GM23338 (cell line): Measurements from ENCODE around the gene PISD. TPM values are rescaled to one million over a fixed set of nuclear protein-coding genes. Genes with fewer than 3 reads are reported as not detected.
A peak's percentile ranks its signal among the peaks of the same experiment; 100 is the strongest.
"Not testable (repeated sequence)": the region's sequence is repeated elsewhere in the genome, so short reads cannot be mapped to it uniquely, and the experiment has no call there.

Source experiments
- ATAC-seq: fragments of 200-7000 bp; cut with Tn5 transposase; 3 replicates; pipeline ENCODE4 v1.9.1; 2020
- DNase-seq: peaks from one replicate; pipeline ENCODE4 v3.0.0-alpha.2; 2015; ENCODE audit warnings: low spot score
- H2AFZ ChIP-seq: fragments of 200-600 bp; sonication (generic); 2 replicates; pipeline ENCODE4 v1.8.0; 2016; ENCODE audit warnings: antibody characterized with exemption, mild to moderate bottlenecking, moderate library complexity
- H3F3A ChIP-seq: fragments of 200-600 bp; sonication (generic); replicated peaks from 2 replicates; pipeline ENCODE4 v1.8.0; 2017; ENCODE audit warnings: antibody characterized with exemption, mixed run types, low read depth
- H3K27ac ChIP-seq: fragments of 200-600 bp; sonication (generic); 2 replicates; pipeline ENCODE4 v1.6.1; 2016; ENCODE audit warnings: low read depth
- H3K27me3 ChIP-seq: fragments of 200-600 bp; sonication (generic); 2 replicates; pipeline ENCODE4 v1.8.0; 2016; ENCODE audit warnings: mild to moderate bottlenecking, mixed run types, moderate library complexity; ENCODE audit not compliant: insufficient read depth
- H3K36me3 ChIP-seq: fragments of 200-600 bp; sonication (generic); 2 replicates; pipeline ENCODE4 v1.8.0; 2016; ENCODE audit warnings: mild to moderate bottlenecking; ENCODE audit not compliant: insufficient read depth
- H3K4me1 ChIP-seq: fragments of 200-600 bp; sonication (generic); 2 replicates; pipeline ENCODE4 v1.8.0; 2016; ENCODE audit warnings: mild to moderate bottlenecking, moderate library complexity; ENCODE audit not compliant: insufficient read depth
- H3K4me2 ChIP-seq: fragments of 200-600 bp; sonication (generic); 2 replicates; pipeline ENCODE4 v1.7.1; 2017; ENCODE audit warnings: mixed run types
- H3K4me3 ChIP-seq: fragments of 200-600 bp; sonication (generic); 2 replicates; pipeline ENCODE4 v1.6.1; 2016; ENCODE audit warnings: mixed run types
- H3K79me2 ChIP-seq: fragments of 200-600 bp; sonication (generic); replicated peaks from 2 replicates; pipeline ENCODE4 v1.8.0; 2017; ENCODE audit warnings: mild to moderate bottlenecking; ENCODE audit not compliant: insufficient read depth
- H3K9me2 ChIP-seq: fragments of 200-600 bp; sonication (generic); 2 replicates; pipeline ENCODE4 v1.8.0; 2017; ENCODE audit not compliant: insufficient read depth
- H4K20me1 ChIP-seq: fragments of 200-600 bp; sonication (generic); replicated peaks from 2 replicates; pipeline ENCODE4 v1.8.0; 2017; ENCODE audit warnings: mild to moderate bottlenecking; ENCODE audit not compliant: insufficient read depth
- H3K27ac Mint-ChIP-seq: 2 replicates; pipeline ENCODE4 v1.8.0; 2020; ENCODE audit warnings: inconsistent platforms, mild to moderate bottlenecking, moderate library complexity, mixed read lengths
- H3K27me3 Mint-ChIP-seq: 3 replicates; pipeline ENCODE4 v1.8.0; 2022; ENCODE audit warnings: low read depth, mild to moderate bottlenecking, moderate library complexity, mixed read lengths, inconsistent platforms; ENCODE audit not compliant: insufficient read depth, poor library complexity
- H3K36me3 Mint-ChIP-seq: 3 replicates; pipeline ENCODE4 v1.8.0; 2021; ENCODE audit warnings: low read depth, mild to moderate bottlenecking, inconsistent platforms, moderate library complexity, mixed read lengths
- H3K4me1 Mint-ChIP-seq: 3 replicates; pipeline ENCODE4 v1.8.0; 2020; ENCODE audit warnings: mild to moderate bottlenecking, inconsistent platforms, mixed read lengths
- H3K4me3 Mint-ChIP-seq: 3 replicates; pipeline ENCODE4 v1.8.0; 2021; ENCODE audit warnings: moderate library complexity, mild to moderate bottlenecking, inconsistent platforms, mixed read lengths
- H3K9me3 Mint-ChIP-seq: 3 replicates; pipeline ENCODE4 v1.8.0; 2020; ENCODE audit warnings: moderate library complexity, mild to moderate bottlenecking, inconsistent platforms, mixed read lengths
- ETS1 ChIP-seq: IDR thresholded peaks from 2 replicates; pipeline ENCODE4 v1.6.1; 2016; ENCODE audit warnings: antibody characterized with exemption
- POLR2AphosphoS5 ChIP-seq: IDR thresholded peaks from 2 replicates; pipeline ENCODE4 v1.6.1; 2016; ENCODE audit warnings: antibody characterized with exemption, low read depth
- REST ChIP-seq: IDR thresholded peaks from one replicate; pipeline ENCODE4 v1.6.1; 2018; ENCODE audit warnings: antibody characterized with exemption; ENCODE audit not compliant: unreplicated experiment
- STAT1 ChIP-seq: IDR thresholded peaks from one replicate; pipeline ENCODE4 v1.6.1; 2016; ENCODE audit warnings: antibody characterized with exemption; ENCODE audit not compliant: unreplicated experiment
- ZNF114 ChIP-seq: fragments of 250-450 bp; sonication (Bioruptor Pico); IDR thresholded peaks from 2 replicates; pipeline ENCODE4 v1.5.0; 2020; ENCODE audit warnings: mild to moderate bottlenecking, moderate library complexity
- ZNF331 ChIP-seq: fragments of 250-450 bp; sonication (Bioruptor Pico); IDR thresholded peaks from 2 replicates; pipeline ENCODE4 v1.5.0; 2020; ENCODE audit warnings: low read depth, mild to moderate bottlenecking, moderate library complexity
- polyA plus RNA-seq: library from polyadenylated mRNA; unstranded; fragments of >200 nt; fragmentation: Nextera tagmentation; extraction: Ambion mirVana; gene quantifications from 2 replicates; pipeline ENCODE4 v1.2.1, GENCODE V29; 2016
- total RNA-seq: library from RNA; depleted of rRNA; stranded (reverse); fragments of >200 nt; shearing (Covaris generic); gene quantifications from 2 replicates; pipeline ENCODE4 v1.2.3, GENCODE V29; 2014

PISD gene
- total and polyA plus RNA-seq, 2 experiments from 2014 or later: 43.1 to 54.5 TPM

DNA sequence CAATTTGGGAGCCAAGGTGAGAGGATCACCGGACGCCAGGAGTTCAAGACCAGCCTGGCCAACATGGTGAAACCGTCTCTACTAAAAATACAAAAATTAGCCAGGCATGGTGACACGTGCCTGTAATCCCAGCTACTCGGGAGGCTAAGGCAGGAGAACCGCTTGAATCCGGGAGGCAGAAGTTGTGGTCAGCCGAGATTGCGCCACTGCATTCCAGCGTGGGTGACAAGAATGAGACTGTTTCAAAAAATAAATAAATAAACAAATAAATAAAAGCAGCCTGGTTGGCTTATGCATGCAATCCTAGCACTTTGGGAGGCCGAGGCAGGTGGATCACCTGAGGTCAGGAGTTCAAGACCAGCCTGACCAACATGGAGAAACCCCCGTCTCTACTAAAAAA lies 49.2 kb upstream of the PISD start:
- H2AFZ ChIP-seq, H3K9me2 ChIP-seq, H3K79me2 ChIP-seq, ATAC-seq, DNase-seq, H4K20me1 ChIP-seq, H3K4me2 ChIP-seq, H3F3A ChIP-seq, H3K9me3 Mint-ChIP-seq, H3K4me3 Mint-ChIP-seq, H3K27ac ChIP-seq, H3K4me1 ChIP-seq, H3K4me1 Mint-ChIP-seq, H3K4me3 ChIP-seq, H3K27ac Mint-ChIP-seq, H3K27me3 ChIP-seq, H3K27me3 Mint-ChIP-seq: not testable (repeated sequence)
- peaks cover 37% of the 10 kb centered on the region for H3K36me3 ChIP-seq
- H3K36me3 Mint-ChIP-seq: peaks cover 56% of the 10 kb centered on the region

DNA sequence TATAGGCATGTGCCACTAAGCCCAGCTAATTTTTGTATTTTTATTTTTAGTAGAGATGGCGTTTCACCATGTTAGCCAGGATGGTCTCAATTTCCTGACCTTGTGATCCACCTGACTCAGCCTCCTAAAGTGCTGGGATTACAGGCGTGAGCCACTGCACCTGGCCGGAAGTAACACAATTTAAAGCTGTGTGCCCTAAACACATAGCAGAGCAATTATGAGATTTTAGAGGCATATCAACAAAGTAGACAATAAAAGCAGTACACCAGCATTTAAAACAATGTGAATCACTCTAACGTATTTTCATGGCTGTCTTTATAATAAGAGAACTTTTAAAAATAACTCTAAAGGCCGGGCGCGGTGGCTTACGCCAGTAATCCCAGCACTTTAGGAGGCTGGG lies 45.5 kb upstream of the PISD start:
- H3K9me2 ChIP-seq: no peaks in the 10 kb centered on the region
- H3K27ac ChIP-seq: 0 out of 2 replicates have a peak overlapping the region, but pooled peaks have one; percentile 17
- Mint-ChIP-seq H3K4me1 (no peaks in the 10 kb centered on the region), H3K4me3 (no peak overlapping the region), H3K27ac (no peak overlapping the region), H3K27me3 (peaks cover 2% of the 10 kb centered on the region), H3K9me3 (no peaks in the 10 kb centered on the region; the same call in 2 of the 3 replicates), H3K36me3 (peaks cover 45% of the 10 kb centered on the region)
- H3K4me2 ChIP-seq: no peak overlapping the region
- H2AFZ ChIP-seq: no peak overlapping the region
- ATAC-seq: no peak
- H3K27me3 ChIP-seq: no peaks in the 10 kb centered on the region
- TF ChIP-seq STAT1 (no peak), ZNF114 (CRISPR knock-in tag) (no peak)
- no peaks in the 10 kb centered on the region for H3F3A ChIP-seq
- peaks cover 47% of the 10 kb centered on the region for H3K36me3 ChIP-seq
- H3K79me2 ChIP-seq: 0 out of 2 replicates have a peak, but pooled peaks cover 8% of the 10 kb centered on the region
- DNase-seq: no peak
- no peaks in the 10 kb centered on the region; the same call in none of the 2 replicates for H4K20me1 ChIP-seq
- H3K4me3 ChIP-seq: no peak overlapping the region
- no peaks in the 10 kb centered on the region for H3K4me1 ChIP-seq

DNA sequence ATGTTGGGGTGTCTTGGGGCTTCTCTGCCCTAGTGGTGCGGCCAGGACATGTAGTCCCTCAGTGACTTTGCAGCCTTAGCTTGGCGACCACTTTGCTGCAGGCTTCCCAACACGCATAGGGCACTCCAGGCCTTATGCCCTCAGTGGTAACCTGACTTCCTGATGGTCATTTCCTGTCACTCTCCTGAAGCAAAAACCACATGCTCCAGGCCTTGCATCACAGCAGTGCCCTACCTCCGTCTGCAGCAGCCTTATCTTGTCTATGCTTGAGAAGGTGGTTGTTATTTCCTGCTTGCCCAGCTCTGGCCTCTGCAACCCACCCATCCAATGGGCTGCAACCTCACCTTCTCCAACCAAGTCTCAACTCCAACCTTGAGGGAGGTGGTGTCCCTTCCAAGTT lies 33.4 kb upstream of the PISD start:
- no peaks in the 10 kb centered on the region for H3K79me2 ChIP-seq
- H3K4me3 ChIP-seq: no peak overlapping the region
- no peak overlapping the region for H2AFZ ChIP-seq
- Mint-ChIP-seq H3K27me3 (peaks cover 3% of the 10 kb centered on the region), H3K27ac (no peak overlapping the region), H3K4me1 (no peaks in the 10 kb centered on the region), H3K9me3 (no peaks in the 10 kb centered on the region), H3K36me3 (peaks cover 76% of the 10 kb centered on the region), H3K4me3 (no peak overlapping the region)
- peaks cover 9% of the 10 kb centered on the region; the same call in 1 of the 2 replicates for H4K20me1 ChIP-seq
- no peak for ATAC-seq
- H3K4me1 ChIP-seq: no peaks in the 10 kb centered on the region
- H3F3A ChIP-seq: no peaks in the 10 kb centered on the region
- no peaks in the 10 kb centered on the region for H3K9me2 ChIP-seq
- no peaks in the 10 kb centered on the region for H3K27me3 ChIP-seq
- peaks cover 50% of the 10 kb centered on the region for H3K36me3 ChIP-seq
- no peak overlapping the region for H3K4me2 ChIP-seq
- no peak for DNase-seq
- no peak overlapping the region for H3K27ac ChIP-seq
- TF ChIP-seq REST (no peak), STAT1 (no peak), ZNF331 (CRISPR knock-in tag) (no peak), ETS1 (no peak), ZNF114 (CRISPR knock-in tag) (no peak), POLR2AphosphoS5 (no peak)
